Neutrophil (primary cell): ENCODE measurements around the gene LRRC3B.

Experiments used
- H3K27ac ChIP-seq: fragments of 200-600 bp; sonication (generic); 2 replicates; pipeline ENCODE4 v1.5.1; 2016; ENCODE audit warnings: mild to moderate bottlenecking, moderate library complexity
- H3K27me3 ChIP-seq: fragments of 200-600 bp; sonication (generic); 2 replicates; pipeline ENCODE4 v1.6.0; 2016; ENCODE audit warnings: mild to moderate bottlenecking
- H3K36me3 ChIP-seq: fragments of 200-600 bp; sonication (generic); 2 replicates; pipeline ENCODE4 v1.5.1; 2017
- H3K4me1 ChIP-seq, 2 experiments: fragments of 200-600 bp in 1 of 2; sonication (generic) in 1 of 2; 1 replicate in 1 of 2; 2 replicates in 1 of 2; pipeline versions ENCODE4 v1.5.1 to v1.6.1; 2013 to 2016; ENCODE audit warnings: low read depth in 1 of 2, low read length in 1 of 2, mild to moderate bottlenecking in 1 of 2, moderate library complexity in 1 of 2; ENCODE audit not compliant: control insufficient read depth in 1 of 2, insufficient read depth in 1 of 2
- H3K4me3 ChIP-seq, 2 experiments: fragments of 200-600 bp in 1 of 2; sonication (generic) in 1 of 2; 1 replicate in 1 of 2; 2 replicates in 1 of 2; pipeline ENCODE4 v1.5.1; 2013 to 2016; ENCODE audit warnings: low read depth in 1 of 2, low read length in 1 of 2, mild to moderate bottlenecking in 1 of 2, moderate library complexity in 1 of 2
- H3K9me3 ChIP-seq: fragments of 200-600 bp; sonication (generic); 2 replicates; pipeline ENCODE4 v1.5.1; 2016
- CTCF ChIP-seq: fragments of 200-600 bp; sonication (generic); IDR thresholded peaks from 2 replicates; pipeline ENCODE4 v1.5.1; 2016; ENCODE audit warnings: antibody characterized with exemption

LRRC3B gene

GRCh38 chr3:26634601-26635000 is 12.0 kb downstream of the LRRC3B start:
- Histone ChIP-seq H3K27me3 (no peaks in the 10 kb centered on the region), H3K36me3 (no peaks in the 10 kb centered on the region), H3K4me3 (no peak overlapping the region), H3K4me1 (no peaks in the 10 kb centered on the region), H3K9me3 (no peaks in the 10 kb centered on the region), H3K27ac (no peak overlapping the region)
- TF ChIP-seq CTCF: no peak

GRCh38 chr3:26636096-26636727 is 13.6 kb downstream of the LRRC3B start:
- Histone ChIP-seq H3K4me3 (no peak overlapping the region), H3K9me3 (no peaks in the 10 kb centered on the region), H3K36me3 (no peaks in the 10 kb centered on the region), H3K27ac (no peak overlapping the region), H3K4me1 (no peaks in the 10 kb centered on the region), H3K27me3 (no peaks in the 10 kb centered on the region)
- TF ChIP-seq CTCF: no peak

GRCh38 chr3:26637698-26638097 is 15.1 kb downstream of the LRRC3B start:
- no peak overlapping the region for H3K4me3 ChIP-seq
- H3K36me3 ChIP-seq: no peaks in the 10 kb centered on the region
- H3K9me3 ChIP-seq: no peaks in the 10 kb centered on the region
- H3K4me1 ChIP-seq: no peaks in the 10 kb centered on the region
- H3K27ac ChIP-seq: no peak overlapping the region
- no peak for TF ChIP-seq CTCF
- no peaks in the 10 kb centered on the region for H3K27me3 ChIP-seq

- TF ChIP-seq CTCF: no peak
- no peaks in the 10 kb centered on the region for H3K4me1 ChIP-seq
- H3K9me3 ChIP-seq: no peaks in the 10 kb centered on the region
- no peak overlapping the region for H3K27ac ChIP-seq
- H3K27me3 ChIP-seq: no peaks in the 10 kb centered on the region
- H3K4me3 ChIP-seq: no peak overlapping the region
- H3K36me3 ChIP-seq: no peaks in the 10 kb centered on the region
Measured at GRCh38 chr3:26638113-26638512, 15.5 kb downstream of the LRRC3B start.

- Histone ChIP-seq H3K27me3 (no peaks in the 10 kb centered on the region), H3K9me3 (no peaks in the 10 kb centered on the region), H3K4me3 (no peak overlapping the region), H3K4me1 (no peaks in the 10 kb centered on the region), H3K27ac (no peak overlapping the region), H3K36me3 (no peaks in the 10 kb centered on the region)
- TF ChIP-seq CTCF: no peak
Measured at GRCh38 chr3:26639339-26639738, 16.8 kb downstream of the LRRC3B start.

GRCh38 chr3:26647078-26647477 is 24.5 kb downstream of the LRRC3B start:
- H3K27me3 ChIP-seq: no peaks in the 10 kb centered on the region
- no peak for TF ChIP-seq CTCF
- H3K27ac ChIP-seq: no peak overlapping the region
- H3K4me1 ChIP-seq: no peaks in the 10 kb centered on the region
- no peaks in the 10 kb centered on the region for H3K36me3 ChIP-seq
- no peaks in the 10 kb centered on the region for H3K9me3 ChIP-seq
- H3K4me3 ChIP-seq: no peak overlapping the region
